ENCODE measurements around the gene FRY. TPM values are rescaled to one million over a fixed set of nuclear protein-coding genes. Genes with fewer than 3 reads are reported as not detected.

The FRY gene
- total and polyA plus RNA-seq, 4 experiments from 2014 or later, result 2.3 to 19.2 (median 11.8) TPM

DNA sequence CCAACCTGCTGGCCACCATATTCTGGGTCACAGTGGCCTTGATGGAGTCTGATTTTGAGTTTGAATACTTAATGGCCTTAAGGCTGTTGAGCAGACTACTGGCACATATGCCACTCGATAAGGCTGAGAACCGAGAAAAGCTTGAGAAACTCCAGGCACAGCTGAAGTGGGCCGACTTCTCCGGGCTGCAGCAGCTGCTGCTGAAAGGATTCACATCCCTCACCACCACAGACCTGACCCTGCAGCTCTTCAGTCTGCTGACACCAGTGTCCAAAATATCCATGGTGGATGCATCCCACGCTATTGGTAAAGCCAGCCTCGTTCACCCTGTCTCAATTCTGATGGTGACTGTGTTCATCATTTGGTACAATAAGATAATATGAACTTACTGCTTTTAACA lies 206.1 kb downstream of the FRY start:
- no peaks in the 10 kb centered on the region for H3K36me3 ChIP-seq (ENCODE audit: insufficient read depth, low read length)

DNA sequence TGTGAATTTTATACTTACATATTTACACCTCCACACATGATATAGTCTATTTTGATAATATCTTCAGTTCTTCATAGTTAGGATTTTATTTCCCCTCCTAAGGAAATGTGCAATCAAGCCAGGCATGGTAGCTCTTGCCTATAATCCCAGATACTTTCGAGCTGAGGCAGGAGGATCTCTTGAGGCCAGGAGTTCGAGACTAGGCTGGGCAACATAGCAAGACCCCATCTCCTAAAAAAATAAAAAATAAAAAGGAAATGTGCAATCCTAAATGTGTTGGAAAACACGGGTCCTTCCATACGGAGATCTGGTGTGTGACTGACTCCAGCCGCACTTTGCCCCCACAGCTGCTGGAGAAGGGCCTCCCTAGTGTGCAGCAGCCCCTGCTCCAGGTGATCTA lies 212.1 kb downstream of the FRY start:
- H3K9me3 ChIP-seq (ENCODE audit: control insufficient read depth in 1 of 2, low read length in 2 of 2), result no peaks in the 10 kb centered on the region
- H3K27me3 Mint-ChIP-seq, result no peaks in the 10 kb centered on the region
- no peak overlapping the region for H3K4me3 Mint-ChIP-seq
- H3K9me3 Mint-ChIP-seq, result no peaks in the 10 kb centered on the region
- no peak overlapping the region for H3K4me3 ChIP-seq (ENCODE audit: low read length in 2 of 2)
- ChIA-PET POLR2A (ENCODE audit: partially characterized antibody) (no interaction called here), CTCF (ENCODE audit: partially characterized antibody) (no interaction called here)
- no peaks in the 10 kb centered on the region for H3K4me1 ChIP-seq (ENCODE audit: insufficient read depth, low read length)
- H3K36me3 Mint-ChIP-seq, result peaks cover 19 to 28% of the 10 kb centered on the region in 2 donors
- no peak for DNase-seq
- H3K36me3 ChIP-seq (ENCODE audit: insufficient read depth, low read length), result no peaks in the 10 kb centered on the region
- H3K27ac ChIP-seq (ENCODE audit: low read depth, low read length), result no peak overlapping the region
- no peaks in the 10 kb centered on the region for H3K27me3 ChIP-seq (ENCODE audit: insufficient read depth, low read length)
- no peaks in the 10 kb centered on the region for H3K4me1 Mint-ChIP-seq
- H3K27ac Mint-ChIP-seq, result peak overlapping the region in 2 of 7 donors; percentile 43 to 51
- intact Hi-C loops (cut with micrococcal nuclease), result no loop called here

More for the DNA sequence above, 206.1 kb downstream of the FRY start:
- intact Hi-C loops (cut with micrococcal nuclease), result no loop called here
- Mint-ChIP-seq H3K27ac (no peak overlapping the region), H3K36me3 (peaks cover 22 to 30% of the 10 kb centered on the region in 2 donors), H3K9me3 (no peaks in the 10 kb centered on the region), H3K4me3 (no peak overlapping the region), H3K4me1 (peaks cover 7 to 22% (median 11%) of the 10 kb centered on the region in 4 donors), H3K27me3 (no peaks in the 10 kb centered on the region)
- Histone ChIP-seq H3K9me3 (ENCODE audit: control insufficient read depth in 1 of 2, low read length in 2 of 2) (no peaks in the 10 kb centered on the region), H3K4me3 (ENCODE audit: low read length in 2 of 2) (no peak overlapping the region), H3K4me1 (ENCODE audit: insufficient read depth, low read length) (peaks cover 3% of the 10 kb centered on the region), H3K27ac (ENCODE audit: low read depth, low read length) (no peak overlapping the region), H3K27me3 (ENCODE audit: insufficient read depth, low read length) (no peaks in the 10 kb centered on the region)
- ChIA-PET CTCF (ENCODE audit: partially characterized antibody) (interaction anchor here (0.8 to 2.6 kb wide), 3 partner anchors 9 to 71 kb away, joined by 3 to 7 read pairs (median 3); no protein-coding TSS in a partner anchor), POLR2A (ENCODE audit: partially characterized antibody) (no interaction called here)
- no peak for DNase-seq

DNA sequence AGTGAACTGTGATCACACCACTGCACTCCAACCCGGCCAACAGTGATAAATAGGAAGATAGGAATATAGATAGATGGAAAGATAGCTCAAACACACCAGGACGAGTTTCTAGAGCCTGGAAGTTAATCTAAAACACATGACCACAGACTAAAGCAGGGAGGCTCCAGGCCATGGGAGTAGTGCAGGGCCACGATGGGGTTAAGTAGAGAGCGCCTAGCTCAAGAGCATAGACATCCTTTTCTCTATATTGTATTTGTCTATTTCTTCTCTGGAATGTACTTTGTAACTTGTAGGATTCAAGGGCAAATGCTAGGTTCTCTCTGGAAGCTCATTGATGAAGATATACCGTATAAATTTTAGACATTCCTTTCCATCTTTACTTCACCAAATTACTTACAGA lies 214.0 kb downstream of the FRY start:
- Histone ChIP-seq H3K27ac (ENCODE audit: low read depth, low read length) (no peak overlapping the region), H3K27me3 (ENCODE audit: insufficient read depth, low read length) (no peaks in the 10 kb centered on the region), H3K9me3 (ENCODE audit: control insufficient read depth in 1 of 2, low read length in 2 of 2) (no peaks in the 10 kb centered on the region), H3K4me1 (ENCODE audit: insufficient read depth, low read length) (no peaks in the 10 kb centered on the region), H3K36me3 (ENCODE audit: insufficient read depth, low read length) (peaks cover 6% of the 10 kb centered on the region), H3K4me3 (ENCODE audit: low read length in 2 of 2) (no peak overlapping the region)
- Mint-ChIP-seq H3K36me3 (peaks cover 25 to 32% of the 10 kb centered on the region in 2 donors), H3K27me3 (no peaks in the 10 kb centered on the region), H3K27ac (no peak overlapping the region), H3K4me3 (no peak overlapping the region), H3K4me1 (no peaks in the 10 kb centered on the region), H3K9me3 (no peaks in the 10 kb centered on the region)
- ChIA-PET POLR2A (ENCODE audit: partially characterized antibody) (no interaction called here), CTCF (ENCODE audit: partially characterized antibody) (interaction anchor here (1.0 to 2.1 kb wide), 4 partner anchors 9 to 12 kb away, joined by 3 to 11 read pairs (median 4); no protein-coding TSS in a partner anchor)
- DNase-seq, result no peak
- intact Hi-C loops (cut with micrococcal nuclease), result loop anchor here (5.0 kb wide), 2 partner anchors 197 to 1477 kb away; no protein-coding TSS in a partner anchor

DNA sequence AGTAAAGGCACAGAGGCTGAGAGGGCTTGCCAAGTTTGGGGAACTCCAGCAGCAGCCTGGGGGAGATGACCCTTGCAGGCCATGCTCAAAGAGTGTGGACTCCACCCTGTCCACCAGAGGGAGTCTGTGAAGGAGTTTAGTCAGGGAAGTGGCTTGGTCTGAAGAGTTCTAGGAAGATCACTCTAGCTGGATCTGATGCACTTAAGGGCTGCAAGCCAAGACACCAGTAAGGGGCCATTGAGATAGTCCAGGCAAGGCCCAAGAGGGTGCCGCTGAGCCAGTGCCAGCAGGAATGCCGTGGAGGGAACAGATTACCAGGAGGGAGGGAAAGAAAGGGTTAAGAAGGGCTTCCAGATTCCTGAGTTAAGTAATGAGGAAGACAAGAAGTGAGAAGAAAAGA lies 214.9 kb downstream of the FRY start:
- H3K27ac ChIP-seq (ENCODE audit: low read depth, low read length), result no peak overlapping the region
- H3K4me1 Mint-ChIP-seq, result no peaks in the 10 kb centered on the region
- no peak overlapping the region for H3K4me3 ChIP-seq (ENCODE audit: low read length in 2 of 2)
- CTCF ChIA-PET (ENCODE audit: partially characterized antibody), result interaction anchor here (1.4 to 2.1 kb wide), 3 partner anchors 9 to 11 kb away, joined by 5 to 11 read pairs (median 7); no protein-coding TSS in a partner anchor
- peak overlapping the region in 1 of 7 donors; percentile 58 for H3K27ac Mint-ChIP-seq
- H3K36me3 Mint-ChIP-seq, result peaks cover 22 to 26% of the 10 kb centered on the region in 2 donors
- no peaks in the 10 kb centered on the region for H3K9me3 ChIP-seq (ENCODE audit: control insufficient read depth in 1 of 2, low read length in 2 of 2)
- POLR2A ChIA-PET (ENCODE audit: partially characterized antibody), result no interaction called here
- no peaks in the 10 kb centered on the region for H3K27me3 ChIP-seq (ENCODE audit: insufficient read depth, low read length)
- H3K4me1 ChIP-seq (ENCODE audit: insufficient read depth, low read length), result no peaks in the 10 kb centered on the region
- no peaks in the 10 kb centered on the region for H3K27me3 Mint-ChIP-seq
- peak in 3 of 5 donors; percentile 1 to 9 (median 3) for DNase-seq
- no peaks in the 10 kb centered on the region for H3K9me3 Mint-ChIP-seq
- intact Hi-C loops (cut with micrococcal nuclease), result loop anchor here (5.0 kb wide), 2 partner anchors 196 to 1476 kb away; no protein-coding TSS in a partner anchor
- no peak overlapping the region for H3K4me3 Mint-ChIP-seq
- H3K36me3 ChIP-seq (ENCODE audit: insufficient read depth, low read length), result peaks cover 6% of the 10 kb centered on the region

GRCh38 chr13:32247887-32248286 lies 216.3 kb downstream of the FRY start:
- Mint-ChIP-seq H3K4me3 (peak overlapping the region in 1 of 8 donors; percentile 62), H3K9me3 (no peaks in the 10 kb centered on the region), H3K27me3 (no peaks in the 10 kb centered on the region), H3K4me1 (no peaks in the 10 kb centered on the region), H3K36me3 (peaks cover 24 to 31% of the 10 kb centered on the region in 2 donors), H3K27ac (no peak overlapping the region)
- CTCF ChIA-PET (ENCODE audit: partially characterized antibody), result interaction anchor here (1.9 kb wide), 1 partner anchor 10 kb away, joined by 7 read pairs; no protein-coding TSS in a partner anchor
- no peak overlapping the region for H3K4me3 ChIP-seq (ENCODE audit: low read length in 2 of 2)
- POLR2A ChIA-PET (ENCODE audit: partially characterized antibody), result no interaction called here
- DNase-seq, result no peak
- H3K27ac ChIP-seq (ENCODE audit: low read depth, low read length), result no peak overlapping the region
- intact Hi-C loops (cut with micrococcal nuclease), result loop anchor here (5.0 kb wide), 2 partner anchors 194 to 1474 kb away; no protein-coding TSS in a partner anchor
- peaks cover 6% of the 10 kb centered on the region for H3K36me3 ChIP-seq (ENCODE audit: insufficient read depth, low read length)
- H3K27me3 ChIP-seq (ENCODE audit: insufficient read depth, low read length), result no peaks in the 10 kb centered on the region
- no peaks in the 10 kb centered on the region for H3K9me3 ChIP-seq (ENCODE audit: control insufficient read depth in 1 of 2, low read length in 2 of 2)
- H3K4me1 ChIP-seq (ENCODE audit: insufficient read depth, low read length), result no peaks in the 10 kb centered on the region

DNA sequence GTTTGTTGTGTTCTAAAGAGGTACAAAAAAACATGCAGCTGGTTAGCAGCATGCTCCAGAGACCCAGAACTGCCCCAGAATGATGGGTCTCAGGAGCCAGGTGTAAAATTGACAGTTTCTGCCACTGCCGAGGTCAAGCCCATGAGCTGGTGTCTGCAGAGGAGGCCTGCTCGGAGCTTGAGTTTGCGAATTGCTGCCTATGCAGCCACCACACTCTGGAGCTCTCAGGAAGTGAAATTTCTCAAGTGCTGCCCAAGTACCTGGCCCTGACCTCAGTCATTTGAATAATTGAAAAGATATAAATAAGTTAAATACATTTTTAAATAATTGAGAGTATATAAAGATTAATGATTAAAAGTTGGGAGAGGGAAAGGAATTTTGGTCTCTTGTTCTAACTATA lies 217.2 kb downstream of the FRY start:
- Histone ChIP-seq H3K27me3 (ENCODE audit: insufficient read depth, low read length) (no peaks in the 10 kb centered on the region), H3K36me3 (ENCODE audit: insufficient read depth, low read length) (peaks cover 6% of the 10 kb centered on the region), H3K27ac (ENCODE audit: low read depth, low read length) (no peak overlapping the region), H3K4me1 (ENCODE audit: insufficient read depth, low read length) (no peaks in the 10 kb centered on the region), H3K9me3 (ENCODE audit: control insufficient read depth in 1 of 2, low read length in 2 of 2) (no peaks in the 10 kb centered on the region), H3K4me3 (ENCODE audit: low read length in 2 of 2) (no peak overlapping the region)
- Mint-ChIP-seq H3K9me3 (no peaks in the 10 kb centered on the region), H3K27ac (no peak overlapping the region), H3K4me1 (peaks cover 0 to under 1% (median 0%) of the 10 kb centered on the region in 4 donors), H3K36me3 (peaks cover 24 to 31% of the 10 kb centered on the region in 2 donors), H3K4me3 (no peak overlapping the region), H3K27me3 (no peaks in the 10 kb centered on the region)
- CTCF ChIA-PET (ENCODE audit: partially characterized antibody), result no interaction called here
- intact Hi-C loops (cut with micrococcal nuclease), result loop anchor here (5.0 kb wide), 2 partner anchors 194 to 1474 kb away; no protein-coding TSS in a partner anchor
- DNase-seq, result no peak
- POLR2A ChIA-PET (ENCODE audit: partially characterized antibody), result no interaction called here

GRCh38 chr13:32252812-32253438 lies 221.4 kb downstream of the FRY start:
- ChIA-PET CTCF (ENCODE audit: partially characterized antibody) (no interaction called here), POLR2A (ENCODE audit: partially characterized antibody) (no interaction called here)
- no peak overlapping the region for H3K4me3 ChIP-seq (ENCODE audit: low read length in 2 of 2)
- DNase-seq, result no peak
- peaks cover 6% of the 10 kb centered on the region for H3K36me3 ChIP-seq (ENCODE audit: insufficient read depth, low read length)
- Mint-ChIP-seq H3K36me3 (peaks cover 23 to 36% of the 10 kb centered on the region in 2 donors), H3K9me3 (no peaks in the 10 kb centered on the region), H3K27ac (no peak overlapping the region), H3K27me3 (no peaks in the 10 kb centered on the region), H3K4me1 (peaks cover 0 to 4% (median under 1%) of the 10 kb centered on the region in 4 donors), H3K4me3 (no peak overlapping the region)
- no peak overlapping the region for H3K27ac ChIP-seq (ENCODE audit: low read depth, low read length)
- no peaks in the 10 kb centered on the region for H3K4me1 ChIP-seq (ENCODE audit: insufficient read depth, low read length)
- no peaks in the 10 kb centered on the region for H3K27me3 ChIP-seq (ENCODE audit: insufficient read depth, low read length)
- H3K9me3 ChIP-seq (ENCODE audit: control insufficient read depth in 1 of 2, low read length in 2 of 2), result no peaks in the 10 kb centered on the region
- intact Hi-C loops (cut with micrococcal nuclease), result no loop called here

Data from CD4-positive, alpha-beta memory T cell (primary cell).